Activated CD4-positive, alpha-beta T cell treated with anti-CD3 and anti-CD28 coated beads, Interleukin-2, amount 50 U/mL, for 24 hours (primary cell): Measurements from ENCODE around the gene CD300E.
"Not testable (repeated sequence)": the region's sequence is repeated elsewhere in the genome, so short reads cannot be mapped to it uniquely, and the experiment has no call there.

Experiments used
- DNase-seq, 2 donors: peaks; one replicate each; pipeline ENCODE4 v3.0.0-alpha.2; 2020; ENCODE audit warnings: low read depth in 1 of 2, low spot score in 1 of 2

The CD300E gene

DNA sequence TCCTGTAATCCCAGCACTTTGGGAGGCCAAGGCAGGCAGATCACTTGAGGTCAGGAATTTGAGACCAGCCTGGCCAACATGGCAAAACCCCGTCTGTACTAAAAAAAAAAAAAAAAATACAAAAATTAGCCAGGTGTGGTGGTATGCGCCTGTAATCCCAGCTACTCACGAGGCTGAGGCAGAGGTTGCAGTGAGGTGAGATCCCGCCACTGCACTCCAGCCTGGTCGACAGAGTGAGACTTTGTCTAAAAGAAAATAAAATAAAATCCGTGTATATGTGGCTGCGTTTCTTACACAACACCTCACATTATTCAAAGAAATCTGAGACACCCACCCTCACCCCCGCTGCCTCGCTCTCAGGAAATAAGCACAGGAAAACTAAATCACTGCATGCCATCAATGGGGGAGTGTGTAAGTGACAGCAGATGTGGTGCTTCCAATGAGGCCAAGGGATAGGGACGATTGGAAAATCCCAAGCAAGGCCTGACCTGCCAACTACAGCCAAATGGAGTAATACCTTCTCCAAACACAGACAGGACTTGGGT lies 13.1 kb upstream of the CD300E start:
- not testable (repeated sequence) for DNase-seq

DNA sequence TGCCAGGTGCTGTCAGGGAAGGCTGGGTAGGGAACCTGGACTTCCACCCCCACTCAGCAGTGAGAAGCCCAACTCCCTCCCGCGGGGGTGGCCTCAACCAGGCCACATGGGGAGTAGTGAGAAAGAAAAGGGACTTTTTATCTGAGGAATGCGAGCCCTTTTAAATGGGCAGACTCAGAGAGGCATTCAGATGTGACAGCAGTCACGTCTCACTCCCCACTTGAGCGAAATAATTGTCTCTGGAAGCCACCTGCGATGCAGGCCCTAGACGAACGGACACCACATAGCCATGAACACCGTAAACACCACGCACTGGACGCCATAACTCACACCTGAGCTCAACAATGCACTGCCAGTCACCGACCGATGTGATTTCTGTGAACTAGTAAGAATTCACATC lies 11.9 kb upstream of the CD300E start:
- DNase-seq = no peak

DNA sequence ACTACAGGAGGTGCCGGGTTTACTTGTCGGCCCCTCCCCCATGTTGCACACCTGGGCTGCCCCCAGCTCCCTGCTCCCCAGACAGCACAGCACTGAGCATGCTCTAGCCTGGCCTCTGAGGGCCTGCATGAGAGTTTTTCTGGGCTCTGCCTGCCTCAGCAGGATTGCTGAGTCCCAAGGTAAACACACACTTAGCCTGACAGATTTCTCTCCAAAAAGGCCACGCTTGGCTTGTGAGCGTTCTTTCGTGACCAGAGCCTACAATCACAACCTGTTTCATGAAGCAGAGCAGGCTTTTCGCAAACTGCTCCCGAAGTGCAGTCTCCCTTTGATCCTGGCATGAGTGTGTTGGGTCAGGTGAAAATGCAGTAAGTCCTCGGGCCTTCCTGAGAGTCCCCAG lies 9.8 kb upstream of the CD300E start:
- no peak for DNase-seq

DNA sequence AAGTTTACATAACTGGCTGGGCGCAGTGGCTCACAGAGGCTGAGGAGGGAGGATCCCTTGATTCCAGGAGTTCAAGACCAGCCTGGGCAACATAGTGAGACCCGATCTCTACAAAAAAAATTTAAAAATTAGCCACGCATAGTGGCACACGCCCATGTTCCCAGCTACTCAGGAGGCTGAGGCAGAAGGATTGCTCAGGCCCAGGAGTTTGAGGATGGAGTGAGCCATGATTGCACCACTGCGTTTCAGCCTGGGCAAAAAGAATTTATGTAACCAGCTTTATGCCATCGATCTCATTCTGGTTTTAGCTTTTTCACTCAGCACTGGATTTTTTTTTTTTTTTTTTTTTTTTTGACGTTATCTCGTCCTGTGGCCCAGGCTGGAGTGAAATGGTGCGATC lies 9.1 kb upstream of the CD300E start:
- DNase-seq = no peak

DNA sequence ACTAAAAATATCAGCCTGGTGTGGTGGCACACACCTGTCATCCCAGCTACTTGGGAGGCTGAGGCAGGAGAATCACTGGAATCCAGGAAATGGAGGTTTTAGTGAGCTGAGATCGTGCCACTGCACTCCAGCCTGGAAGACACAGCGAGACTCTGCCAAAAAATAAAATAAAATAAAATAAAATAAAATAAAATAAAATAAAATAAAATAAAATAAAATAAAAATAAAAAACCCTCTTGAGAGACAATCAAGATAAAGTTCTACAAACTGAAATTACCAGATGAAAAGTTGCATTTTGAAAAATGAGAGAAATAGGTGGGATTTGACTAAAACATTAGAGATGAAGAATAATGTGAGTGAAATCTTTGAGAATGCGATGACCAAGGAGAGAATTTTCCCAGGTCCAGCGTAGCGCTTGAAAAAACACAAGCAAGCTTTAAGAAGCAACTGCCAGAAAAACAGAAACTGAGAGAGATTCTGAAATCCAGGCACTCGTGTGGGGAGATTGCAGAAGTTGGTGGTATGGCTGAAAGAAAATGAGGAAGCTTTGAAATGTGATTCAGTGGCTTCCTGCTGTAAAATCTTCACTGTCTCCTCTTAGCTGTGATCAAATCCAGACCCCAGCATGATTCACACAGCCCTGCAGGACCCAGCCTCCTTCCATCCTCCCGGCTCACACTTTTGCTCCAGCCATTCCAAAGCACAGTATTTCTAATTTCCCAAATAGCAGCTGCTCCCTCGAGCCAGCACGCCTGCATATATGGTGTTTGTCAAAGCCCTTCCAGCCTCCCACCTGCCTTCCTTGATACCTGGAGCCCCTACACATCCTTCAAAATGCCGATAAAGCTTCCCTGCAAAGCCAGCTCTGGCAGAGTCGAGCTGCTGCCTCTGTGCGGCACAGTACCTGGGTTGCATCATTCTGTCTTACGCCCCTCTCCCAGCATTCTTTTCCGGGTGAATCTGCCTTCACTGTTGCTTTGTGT lies 8.2 kb upstream of the CD300E start:
- no peak for DNase-seq

DNA sequence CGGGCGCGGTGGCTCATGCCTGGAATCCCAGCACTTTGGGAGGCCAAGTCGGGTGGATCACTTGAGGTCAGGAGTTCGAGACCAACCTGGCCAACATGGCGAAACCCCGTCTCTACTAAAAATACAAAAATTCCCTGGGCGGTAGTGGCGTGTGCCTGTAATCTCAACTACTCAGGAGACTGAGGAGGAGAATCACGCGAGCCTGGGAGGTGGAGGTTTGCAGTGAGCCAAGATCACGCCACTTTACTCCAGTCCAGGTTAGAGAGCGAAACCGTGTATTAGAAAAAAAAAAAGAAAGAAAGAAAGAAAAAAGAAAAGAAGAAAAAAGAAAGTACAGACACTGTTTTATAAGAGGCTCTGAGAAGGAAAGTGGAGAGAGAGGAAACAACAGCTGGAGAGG lies 6.7 kb upstream of the CD300E start:
- not testable (repeated sequence) for DNase-seq

DNA sequence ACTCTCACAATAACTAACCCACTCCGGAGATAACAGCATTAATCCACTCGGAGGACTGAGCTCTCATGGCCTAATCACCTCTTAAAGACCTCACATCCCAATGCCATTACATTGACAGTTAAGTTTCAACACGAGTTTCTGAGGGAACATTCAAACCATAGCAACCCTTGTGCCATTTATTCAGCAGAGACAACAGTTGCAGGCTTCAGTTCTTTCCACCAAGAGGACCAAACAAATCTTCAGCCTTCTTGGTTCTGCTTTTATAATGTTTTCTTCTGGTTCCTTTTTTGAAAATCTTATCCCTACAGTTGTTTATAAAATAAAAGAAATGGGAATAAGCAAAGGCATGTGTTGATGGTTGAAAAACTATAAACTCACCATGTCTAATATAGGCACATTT lies 2.1 kb upstream of the CD300E start:
- DNase-seq = no peak

DNA sequence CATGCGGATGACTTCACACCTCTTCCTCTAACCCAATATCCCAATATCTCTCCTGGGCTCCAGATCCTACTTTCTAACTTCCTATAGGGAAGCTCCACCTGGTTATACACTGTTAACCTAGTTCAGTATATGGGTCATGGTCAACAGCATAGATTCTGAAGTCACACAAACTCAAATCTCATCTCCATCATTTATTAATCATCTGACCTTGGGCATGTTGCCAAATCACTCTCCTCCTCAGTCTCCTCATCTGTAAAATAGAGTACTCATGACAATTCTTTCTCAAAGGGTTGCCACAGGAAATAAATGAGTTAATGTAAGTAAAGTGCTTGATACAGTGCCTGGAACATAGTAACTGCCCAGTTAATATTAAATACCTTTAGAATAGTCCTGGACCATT lies 593 bp upstream of the CD300E start:
- DNase-seq = no peak

DNA sequence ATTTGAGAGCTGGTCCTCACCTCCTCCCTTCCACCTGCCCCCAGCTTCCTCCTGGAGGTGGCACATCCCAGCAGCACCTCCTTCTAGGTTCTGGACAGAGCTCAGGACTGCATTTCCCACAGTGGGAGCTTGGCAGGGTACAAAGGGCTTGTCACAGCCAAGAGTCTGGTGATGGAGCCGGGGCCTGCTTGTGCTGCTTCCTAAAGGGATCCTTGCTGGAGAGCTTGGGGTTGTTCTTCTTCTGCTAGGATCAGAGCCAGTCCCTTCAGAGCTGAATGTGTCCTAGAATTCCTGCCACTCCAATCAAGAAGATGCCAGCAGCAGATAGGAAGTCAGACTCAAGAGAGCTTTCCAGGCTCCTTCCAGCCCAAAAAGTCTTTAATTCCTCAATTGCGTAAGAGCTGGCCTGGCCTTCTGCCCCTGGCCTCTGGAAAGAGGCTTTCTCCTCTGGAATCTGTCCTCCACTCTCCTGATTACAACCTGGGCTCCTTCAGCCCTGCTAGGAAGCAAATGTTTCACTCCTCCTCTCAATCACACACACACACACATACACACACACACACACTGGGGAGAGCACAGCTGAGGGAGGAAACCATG lies 4.4 kb downstream of the CD300E start:
- no peak for DNase-seq

DNA sequence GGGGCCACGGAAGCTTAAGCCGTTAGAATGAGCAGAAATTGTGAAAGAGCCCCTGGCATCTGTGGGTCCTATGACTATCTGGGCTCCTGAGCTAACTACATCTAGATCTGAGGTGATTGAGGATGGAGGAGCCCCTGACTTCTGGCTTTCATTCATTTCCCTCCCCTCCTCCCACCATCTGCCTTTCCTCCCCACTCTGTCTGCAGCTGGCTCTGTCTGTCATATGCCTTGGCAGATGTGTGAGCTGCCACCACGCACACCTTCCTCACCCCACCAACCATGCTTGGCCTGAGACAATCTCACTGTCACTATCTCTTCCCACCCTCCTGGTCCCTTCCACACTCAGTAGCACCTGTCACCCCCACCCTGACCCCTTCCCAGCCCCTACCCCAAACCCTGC lies 5.1 kb downstream of the CD300E start:
- DNase-seq = no peak

DNA sequence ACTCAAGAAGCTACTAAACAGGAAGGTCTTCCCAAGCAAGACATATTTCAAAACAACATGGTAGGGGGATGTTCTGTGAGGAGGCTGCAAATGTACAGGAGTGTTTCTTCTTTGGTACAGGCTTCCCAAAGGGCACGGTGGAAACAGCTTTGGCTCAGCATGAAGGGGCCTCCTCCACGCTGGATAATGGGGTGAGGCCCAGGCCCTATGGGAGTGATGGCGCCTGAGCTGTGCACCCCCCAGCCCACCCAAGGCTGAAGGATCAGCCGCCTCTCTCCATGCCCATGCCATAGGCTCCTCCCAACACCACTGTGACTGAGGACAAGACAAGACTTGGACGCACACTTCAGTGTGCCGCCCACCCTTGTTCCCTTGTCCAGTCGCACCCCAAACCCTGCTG lies 6.8 kb downstream of the CD300E start:
- DNase-seq = no peak

DNA sequence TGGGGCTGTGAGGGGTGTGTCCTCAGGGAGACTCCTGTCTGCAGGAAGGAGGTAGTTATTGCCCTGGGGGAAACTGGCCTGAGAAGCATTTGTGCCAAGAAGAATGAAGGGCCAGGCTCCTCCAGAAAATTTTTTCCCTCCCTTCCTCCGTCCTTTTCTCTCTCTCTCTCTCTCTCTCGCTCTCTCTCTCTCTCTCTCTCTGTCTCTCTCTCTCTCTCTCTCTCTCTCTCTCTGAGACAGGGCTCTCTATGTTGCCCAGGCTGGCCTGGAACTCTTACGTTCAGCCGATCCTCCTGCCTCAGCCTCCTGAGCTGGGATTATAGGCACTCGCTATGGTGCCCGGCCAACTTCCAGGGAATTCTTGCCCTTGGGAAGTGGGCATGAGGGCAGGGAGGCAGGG lies 11.5 kb downstream of the CD300E start:
- no peak for DNase-seq

DNA sequence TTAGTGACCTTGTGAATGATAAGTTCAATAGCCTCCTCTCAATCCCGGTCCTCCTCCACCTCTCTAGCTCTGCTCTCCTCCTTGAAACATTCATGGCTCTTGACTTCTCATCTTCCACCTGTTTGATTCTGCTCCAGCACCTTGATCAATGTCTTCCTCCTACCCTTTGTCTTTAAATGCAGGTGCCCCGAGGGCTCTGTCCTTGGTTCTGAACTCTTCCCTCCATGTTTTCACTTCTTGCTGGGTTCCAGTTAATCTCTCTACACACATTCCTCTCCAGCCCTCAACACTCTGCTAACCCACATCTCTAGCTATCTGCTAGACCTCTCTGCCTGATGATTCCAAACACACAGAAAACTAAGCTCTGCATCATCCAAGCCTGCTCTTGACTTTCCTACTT lies 13.4 kb downstream of the CD300E start:
- no peak for DNase-seq

DNA sequence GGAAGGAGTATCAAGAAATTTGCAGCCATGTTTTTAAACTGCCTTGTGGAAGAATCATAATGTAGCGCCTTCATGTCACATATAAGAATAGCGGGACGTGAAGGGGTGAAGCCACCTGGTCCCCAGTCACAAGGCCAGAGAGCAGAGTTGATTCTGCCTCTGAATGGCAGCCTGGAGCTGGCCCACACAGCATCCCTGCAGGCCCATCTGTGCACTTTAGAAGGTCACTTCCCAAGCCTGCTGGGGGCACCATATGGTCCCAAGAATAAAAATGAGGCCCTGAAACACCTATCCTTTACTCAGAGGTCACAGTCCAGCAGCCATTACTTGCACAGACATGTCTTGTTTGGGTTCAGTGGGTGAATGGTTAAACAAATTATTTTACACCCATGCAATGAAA lies 15.0 kb downstream of the CD300E start:
- DNase-seq = no peak

DNA sequence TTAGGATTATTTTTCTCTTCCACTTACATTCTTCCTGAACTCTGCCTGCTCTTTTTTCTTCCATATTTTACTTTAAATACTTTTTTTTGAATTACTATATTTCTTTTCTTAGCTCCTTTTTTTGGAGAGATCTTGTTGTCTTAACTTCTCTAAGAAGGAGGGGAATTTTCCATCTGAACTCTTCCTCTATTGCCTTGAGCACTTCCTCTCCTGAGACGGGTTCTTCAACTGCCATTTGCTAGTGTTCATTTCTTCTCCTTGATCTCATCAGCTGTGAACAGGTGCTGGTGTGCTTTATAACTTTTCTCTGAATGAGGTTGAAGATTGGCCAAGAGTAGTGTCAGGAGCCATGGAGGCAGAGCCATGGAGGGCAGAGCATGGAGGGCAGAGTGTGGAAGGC lies 16.3 kb downstream of the CD300E start:
- DNase-seq = no peak

DNA sequence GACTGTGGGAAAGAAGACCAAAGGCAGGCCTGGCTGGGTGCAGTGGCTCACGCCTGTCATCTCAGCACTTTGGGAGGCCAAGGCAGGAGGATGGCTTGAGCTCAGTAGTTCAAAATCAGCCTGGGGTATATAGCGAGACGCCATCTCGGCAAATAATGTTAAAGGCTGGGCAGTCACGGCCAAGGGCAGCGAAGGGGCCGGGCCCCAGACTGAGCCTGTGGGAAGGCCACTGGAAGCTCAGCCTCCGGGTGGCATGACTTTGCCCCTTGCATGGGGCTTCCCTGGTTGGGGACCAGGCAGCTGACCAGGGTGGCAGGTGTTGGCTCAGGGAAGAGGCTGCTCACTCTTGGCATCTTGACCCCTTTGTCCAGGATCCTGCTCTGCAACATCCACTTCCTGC lies 17.5 kb downstream of the CD300E start:
- no peak for DNase-seq

DNA sequence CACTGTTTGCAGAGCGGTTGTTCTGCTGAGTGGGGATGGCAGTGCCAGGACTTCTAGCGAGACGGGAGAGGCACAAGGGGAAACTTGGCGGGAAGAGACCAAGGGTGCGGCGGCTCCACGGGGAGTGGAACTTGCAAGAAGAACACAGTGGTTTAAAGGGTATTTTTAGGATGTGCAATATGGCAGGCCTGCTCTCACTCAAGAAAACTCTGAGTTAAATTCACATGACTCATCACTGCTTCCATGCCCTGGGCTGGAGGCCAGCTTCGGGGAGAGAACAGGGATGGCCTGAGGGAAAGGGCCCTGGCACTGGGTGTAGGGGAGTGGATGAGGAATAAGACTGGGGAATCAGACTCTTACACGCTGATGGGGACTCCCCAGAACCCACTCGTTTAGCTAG lies 18.2 kb downstream of the CD300E start:
- DNase-seq = no peak

DNA sequence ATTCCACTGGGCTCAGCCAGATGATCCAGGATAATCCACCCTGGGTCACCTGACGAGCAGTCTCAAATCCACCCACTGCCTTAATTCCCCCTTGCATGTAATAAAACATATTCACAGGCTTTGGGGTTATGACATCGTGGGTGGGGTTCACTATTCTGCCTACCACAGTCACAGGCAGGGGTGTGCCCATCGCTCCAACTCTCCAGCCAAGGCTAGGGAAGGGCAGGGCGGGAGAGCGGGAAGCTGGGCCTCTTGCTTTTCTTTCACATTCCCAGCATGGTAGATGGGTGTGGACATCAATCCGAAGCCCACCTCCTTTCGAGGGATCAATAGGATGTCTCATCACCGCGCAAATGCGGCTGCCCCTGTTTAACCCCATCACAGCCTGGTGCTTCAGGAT lies 18.8 kb downstream of the CD300E start:
- no peak for DNase-seq

DNA sequence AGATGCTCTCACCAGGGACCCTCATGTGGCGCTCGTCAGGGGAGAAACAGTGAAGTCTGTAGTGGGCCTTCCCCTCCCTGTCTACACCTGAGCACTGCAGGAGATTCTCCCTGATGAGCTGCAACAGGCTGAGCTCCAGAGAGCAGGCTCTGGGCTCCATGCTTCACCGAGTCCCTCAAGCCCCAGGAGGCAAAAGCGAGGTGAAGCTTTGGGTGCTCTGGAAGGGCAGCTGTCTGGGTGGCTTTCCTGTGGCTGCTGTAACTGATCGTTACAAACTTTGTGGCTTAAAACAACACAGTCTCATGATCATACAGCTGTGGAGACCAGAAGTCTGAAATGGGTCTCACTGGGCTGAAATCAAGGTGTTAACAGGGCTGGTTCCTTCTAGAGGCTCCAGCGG lies 19.3 kb downstream of the CD300E start:
- DNase-seq = no peak

DNA sequence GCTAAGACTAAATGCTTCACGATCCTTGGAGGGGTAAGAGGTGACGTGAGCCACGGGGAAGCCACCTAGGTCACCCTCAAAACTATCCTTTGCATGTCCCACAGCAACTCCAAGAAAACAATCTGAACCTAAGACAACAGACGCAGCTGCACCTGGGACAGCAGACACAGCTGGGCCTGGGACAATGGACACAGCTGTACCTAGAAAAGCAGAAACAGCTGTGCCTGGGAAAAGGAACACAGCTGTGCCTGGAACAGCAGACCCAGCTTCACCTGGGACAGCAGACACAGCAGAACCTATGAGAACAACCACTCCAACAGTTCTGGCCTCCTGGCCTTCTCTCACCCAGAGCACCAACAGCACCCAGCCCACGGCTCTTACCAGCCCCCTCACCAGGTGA lies 19.8 kb downstream of the CD300E start:
- DNase-seq = no peak

DNA sequence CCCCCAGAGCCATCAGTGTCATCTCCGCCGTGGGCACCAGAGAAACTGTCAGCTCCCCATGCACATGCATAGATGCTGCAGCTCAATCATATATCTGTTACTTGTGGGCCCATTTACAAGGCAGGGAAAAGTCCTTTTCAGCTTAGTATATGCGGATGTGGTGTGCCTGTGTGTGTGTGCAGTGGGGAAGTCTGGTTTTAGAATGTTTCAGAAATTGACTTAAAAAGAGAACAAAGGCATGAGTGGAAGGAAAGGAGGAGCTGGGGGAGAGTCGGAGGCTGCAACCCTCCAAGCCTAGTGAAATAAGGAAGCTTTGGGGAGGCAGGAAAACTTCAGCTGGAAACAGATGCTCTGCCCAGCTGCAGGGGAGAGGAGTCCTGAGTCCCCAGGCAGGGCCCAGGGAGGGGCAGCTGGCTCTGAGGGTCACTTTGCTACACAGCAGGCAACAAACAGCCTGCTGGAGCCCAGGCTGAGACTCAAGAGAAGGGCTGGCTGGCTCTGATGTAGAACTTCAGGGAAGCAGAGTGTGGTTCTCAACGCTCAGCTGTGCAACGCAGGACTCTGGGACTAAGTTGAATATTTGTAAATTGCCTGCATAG lies 20.4 kb downstream of the CD300E start:
- no peak for DNase-seq

DNA sequence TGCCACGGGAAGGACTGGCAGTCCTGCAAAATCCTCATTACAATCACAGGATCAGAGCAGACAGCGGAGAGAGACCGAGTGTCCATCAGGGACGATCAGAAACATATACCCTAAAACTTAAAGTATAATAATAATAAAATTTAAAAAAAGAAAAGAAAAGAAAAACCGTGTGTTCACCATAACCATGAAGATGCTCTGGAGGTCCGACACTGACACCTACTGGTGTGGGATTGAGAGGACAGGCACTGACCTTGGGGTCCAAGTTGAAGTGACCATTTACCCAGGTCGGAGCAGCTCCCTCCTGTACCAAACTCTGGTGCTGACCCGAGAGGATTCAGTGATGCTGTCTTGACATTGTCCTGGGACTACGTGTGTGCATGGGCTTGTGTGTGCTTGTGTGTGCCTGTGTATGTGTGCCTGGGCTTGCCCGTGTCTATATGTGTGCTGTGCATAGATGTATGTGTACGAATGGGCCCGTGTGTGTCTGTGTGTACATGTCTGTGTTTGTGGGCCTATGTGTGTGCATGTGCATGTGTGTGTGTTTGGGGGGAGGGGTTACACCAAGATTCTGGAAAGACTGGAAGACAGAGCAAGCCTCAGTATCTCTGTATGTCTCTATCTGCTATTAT lies 21.5 kb downstream of the CD300E start:
- no peak for DNase-seq
